H1 (cell line): Measurements from ENCODE around the gene PLIN4. TPM values are rescaled to one million over a fixed set of nuclear protein-coding genes. Genes with fewer than 3 reads are reported as not detected.

Experiments used
- CEBPB ChIP-seq: IDR thresholded peaks from 2 replicates; pipeline ENCODE4 v1.6.1; 2012; ENCODE audit warnings: low read depth, low read length
- CHD1 ChIP-seq: IDR thresholded peaks from 2 replicates; pipeline ENCODE4 v1.6.1; 2012; ENCODE audit warnings: low read depth, low read length, improper control_type of control experiment
- EGR1 ChIP-seq: IDR thresholded peaks from 2 replicates; pipeline ENCODE4 v1.6.1; 2011; ENCODE audit warnings: low read depth, low read length, borderline replicate concordance
- polyA plus RNA-seq, 7 experiments: library from polyadenylated mRNA; depleted of rRNA in 3 of 7; stranded (reverse) in 5 of 7; unstranded in 2 of 7; fragments of >200 nt in 5 of 7; fragments of 200-250 nt in 2 of 7; gene quantifications; 1 replicate in 5 of 7; 2 replicates in 1 of 7; 4 replicates in 1 of 7; pipeline versions ENCODE4 v1.2.1 to v1.2.3, GENCODE V29; 2011 to 2013; ENCODE audit warnings: missing spikeins in 2 of 7, mixed read lengths in 2 of 7
- total RNA-seq: library from RNA; stranded (reverse); fragmentation: NEBNext Ultra II Directional; extraction: Animal tissue kit (Norgen Biotek cat#: 25700); gene quantifications from 2 replicates; pipeline ENCODE4 v1.2.1, GENCODE V29; 2021

The PLIN4 gene
- total and polyA plus RNA-seq, 2 of the 8 experiments (the other 6 are each of a cell fraction or from before 2014, with no cell fraction given), result 0.35 to 0.45 TPM

- TF ChIP-seq EGR1 (no peak), CEBPB (no peak), CHD1 (no peak)
Observed at GRCh38 chr19:4508698-4509097, 9.6 kb downstream of the PLIN4 start (continued).
